H1 (cell line): ENCODE measurements around the gene ZNF584. TPM values are rescaled to one million over a fixed set of nuclear protein-coding genes. Genes with fewer than 3 reads are reported as not detected.

ENCODE experiments used
- CTCF ChIA-PET: fragments of 300-600 bp; sonication (Branson Sonifier 250); formaldehyde crosslinking; loops from one replicate; lab custom pipeline; 2021; ENCODE audit not compliant: partially characterized antibody; lab: Charles Lee
- POLR2A ChIA-PET: fragments of 300-600 bp; sonication (Branson Sonifier 250); formaldehyde crosslinking; loops from one replicate; lab custom pipeline; 2021; ENCODE audit warnings: inconsistent platforms; ENCODE audit not compliant: partially characterized antibody; lab: Charles Lee
- DNase-seq, 2 experiments: peaks; one replicate each; pipeline versions ENCODE4 v3.0.0 to v3.0.0-alpha.2; 2010 to 2022; ENCODE audit warnings: low spot score in 2 of 2, low read depth in 1 of 2, mixed read lengths in 1 of 2
- FAIRE-seq: peaks from 2 replicates; lab custom pipeline; 2011; peaks lifted over from hg19 to GRCh38; lab: Jason Lieb, UNC
- H2AFZ ChIP-seq: 2 replicates; pipeline ENCODE4 v1.8.1; 2012; ENCODE audit warnings: low read length, inconsistent platforms
- H2AK5ac ChIP-seq: 2 replicates; pipeline ENCODE4 v1.6.1; 2013; ENCODE audit warnings: low read depth, low read length
- H2BK120ac ChIP-seq: replicated peaks from 2 replicates; pipeline ENCODE3; 2013; ENCODE audit warnings: low read depth, low read length, inconsistent platforms
- H2BK12ac ChIP-seq: 2 replicates; pipeline ENCODE4 v1.6.1; 2013; ENCODE audit warnings: low read depth, low read length
- H2BK15ac ChIP-seq: 2 replicates; pipeline ENCODE4 v1.6.1; 2013; ENCODE audit warnings: low read length
- H2BK20ac ChIP-seq: 2 replicates; pipeline ENCODE4 v1.6.1; 2013; ENCODE audit warnings: low read length
- H2BK5ac ChIP-seq: 2 replicates; pipeline ENCODE4 v1.6.1; 2013; ENCODE audit warnings: low read depth, low read length
- H3K14ac ChIP-seq: 2 replicates; pipeline ENCODE4 v1.6.1; 2013; ENCODE audit warnings: inconsistent platforms; ENCODE audit not compliant: insufficient read length
- H3K18ac ChIP-seq: 2 replicates; pipeline ENCODE4 v1.6.1; 2013; ENCODE audit warnings: low read length; ENCODE audit errors: extremely low read depth
- H3K23ac ChIP-seq: 2 replicates; pipeline ENCODE4 v1.6.1; 2013; ENCODE audit warnings: inconsistent platforms; ENCODE audit not compliant: insufficient read length
- H3K23me2 ChIP-seq: 2 replicates; pipeline ENCODE4 v1.6.1; 2013; ENCODE audit warnings: low read depth, low read length
- H3K27ac ChIP-seq: 2 replicates; pipeline ENCODE4 v1.6.1; 2011; ENCODE audit warnings: low read depth, low read length, inconsistent platforms
- H3K27me3 ChIP-seq, 4 experiments: replicated peaks in 1 of 4; 1 replicate in 1 of 4; 2 replicates in 3 of 4; pipeline versions ENCODE4 v1.6.1 to v1.8.1; 2011 to 2013; ENCODE audit warnings: low read length in 3 of 4, mild to moderate bottlenecking in 3 of 4, inconsistent platforms in 2 of 4, mixed read lengths in 2 of 4, moderate library complexity in 1 of 4; ENCODE audit not compliant: control insufficient read depth in 3 of 4, insufficient read depth in 3 of 4; ENCODE audit errors: extremely low read depth in 1 of 4
- H3K36me3 ChIP-seq, 4 experiments: 2 replicates each; pipeline versions ENCODE4 v1.6.1 to v1.8.1; 2011 to 2013; ENCODE audit warnings: mild to moderate bottlenecking in 4 of 4, low read length in 3 of 4, moderate library complexity in 2 of 4, control low read depth in 1 of 4, inconsistent platforms in 1 of 4; ENCODE audit not compliant: insufficient read depth in 4 of 4, control insufficient read depth in 2 of 4
- H3K4ac ChIP-seq: replicated peaks from 2 replicates; pipeline ENCODE3; 2013; ENCODE audit warnings: low read length, low read depth, mixed read lengths, inconsistent platforms; ENCODE audit not compliant: insufficient read length
- H3K4me1 ChIP-seq, 4 experiments: replicated peaks in 1 of 4; 1 replicate in 1 of 4; 2 replicates in 3 of 4; pipeline versions ENCODE4 v1.6.1 to v1.8.1; 2011 to 2013; ENCODE audit warnings: low read length in 3 of 4, inconsistent platforms in 2 of 4, mixed read lengths in 1 of 4; ENCODE audit not compliant: insufficient read depth in 4 of 4, control insufficient read depth in 3 of 4
- H3K4me2 ChIP-seq, 2 experiments: 2 replicates each; pipeline versions ENCODE4 v1.6.1 to v1.8.1; 2011 to 2013; ENCODE audit warnings: low read depth in 2 of 2, low read length in 2 of 2, control low read depth in 1 of 2, inconsistent platforms in 1 of 2, mild to moderate bottlenecking in 1 of 2; ENCODE audit not compliant: insufficient read depth in 1 of 2
- H3K4me3 ChIP-seq, 4 experiments: fragments of 200-600, 300-600 bp in 1 of 4; sonication (generic), shearing (Covaris generic), sonication (Bioruptor Twin) in 1 of 4; 2 replicates each; pipeline versions ENCODE4 v1.5.1 to v1.8.1; 2011 to 2016; ENCODE audit warnings: low read length in 4 of 4, low read depth in 3 of 4, control low read depth in 2 of 4, inconsistent platforms in 2 of 4, mild to moderate bottlenecking in 2 of 4, mixed read lengths in 1 of 4, moderate library complexity in 1 of 4; ENCODE audit not compliant: insufficient read depth in 2 of 4; ENCODE audit errors: extremely low read depth in 1 of 4
- H3K56ac ChIP-seq: replicated peaks from 2 replicates; pipeline ENCODE3; 2013; ENCODE audit warnings: low read depth, mild to moderate bottlenecking, mixed read lengths, low read length, inconsistent platforms; ENCODE audit not compliant: insufficient read length
- H3K79me1 ChIP-seq: 2 replicates; pipeline ENCODE4 v1.6.1; 2013; ENCODE audit warnings: low read depth, low read length, control low read depth
- H3K79me2 ChIP-seq, 2 experiments: 2 replicates each; pipeline versions ENCODE4 v1.6.1 to v1.8.1; 2012 to 2013; ENCODE audit warnings: low read length in 2 of 2, mild to moderate bottlenecking in 2 of 2, inconsistent platforms in 1 of 2; ENCODE audit not compliant: insufficient read depth in 2 of 2, control insufficient read depth in 1 of 2
- H3K9ac ChIP-seq, 4 experiments: replicated peaks in 1 of 4; 1 replicate in 1 of 4; 2 replicates in 3 of 4; pipeline versions ENCODE4 v1.6.1 to v1.8.1; 2011 to 2013; ENCODE audit warnings: low read depth in 3 of 4, low read length in 3 of 4, control low read depth in 2 of 4, mild to moderate bottlenecking in 2 of 4, moderate library complexity in 2 of 4, inconsistent platforms in 1 of 4; ENCODE audit errors: extremely low read depth in 1 of 4
- H3K9me3 ChIP-seq, 2 experiments: 2 replicates each; pipeline versions ENCODE4 v1.6.1 to v1.8.1; 2012 to 2013; ENCODE audit warnings: mild to moderate bottlenecking in 2 of 2, moderate library complexity in 2 of 2, control low read depth in 1 of 2, inconsistent platforms in 1 of 2, low read depth in 1 of 2, low read length in 1 of 2, mixed read lengths in 1 of 2; ENCODE audit not compliant: insufficient read depth in 2 of 2
- H4K20me1 ChIP-seq, 2 experiments: replicated peaks in 1 of 2; 2 replicates each; pipeline versions ENCODE3 to v1.8.1; 2011 to 2013; ENCODE audit warnings: inconsistent platforms in 2 of 2, low read length in 2 of 2, mild to moderate bottlenecking in 1 of 2; ENCODE audit not compliant: insufficient read depth in 2 of 2, control insufficient read depth in 1 of 2
- H4K5ac ChIP-seq: 2 replicates; pipeline ENCODE4 v1.6.1; 2013; ENCODE audit warnings: low read length, low read depth, mixed read lengths, inconsistent platforms; ENCODE audit not compliant: insufficient read length
- H4K8ac ChIP-seq: 2 replicates; pipeline ENCODE4 v1.8.0; 2013; ENCODE audit warnings: mild to moderate bottlenecking, moderate library complexity, low read length, inconsistent platforms; ENCODE audit not compliant: insufficient read depth; ENCODE audit errors: extremely low read depth
- H4K91ac ChIP-seq: replicated peaks from 2 replicates; pipeline ENCODE3; 2013; ENCODE audit warnings: low read length, mixed read lengths, inconsistent platforms; ENCODE audit not compliant: insufficient read length
- ASH2L ChIP-seq: fragments of 200-600, 300-600 bp; sonication (generic); IDR thresholded peaks from one replicate; pipeline ENCODE4 v1.7.1; 2017; ENCODE audit warnings: low read length
- CBX5 ChIP-seq: fragments of 300-800, 300-1000 bp; sonication (generic); IDR thresholded peaks from 2 replicates; pipeline ENCODE4 v1.7.1; 2016; ENCODE audit warnings: antibody characterized with exemption, low read length, low read depth
- GABPA ChIP-seq: IDR thresholded peaks from 2 replicates; pipeline ENCODE4 v1.6.1; 2011; ENCODE audit warnings: mild to moderate bottlenecking, low read length, moderate library complexity, borderline replicate concordance; ENCODE audit not compliant: insufficient read depth
- HDAC2 ChIP-seq, 2 experiments: fragments of 300-600 bp in 1 of 2; sonication (generic) in 1 of 2; IDR thresholded peaks; 2 replicates each; pipeline ENCODE4 v1.6.1; 2011 to 2012; ENCODE audit warnings: low read depth in 2 of 2, low read length in 2 of 2, mild to moderate bottlenecking in 2 of 2, moderate library complexity in 2 of 2, borderline replicate concordance in 1 of 2, inconsistent platforms in 1 of 2
- KDM1A ChIP-seq: fragments of 200-600, 300-600 bp; sonication (generic); IDR thresholded peaks from 2 replicates; pipeline ENCODE4 v1.7.1; 2016; ENCODE audit warnings: mild to moderate bottlenecking, low read length, borderline replicate concordance
- KDM4A ChIP-seq: IDR thresholded peaks from one replicate; pipeline ENCODE4 v1.7.1; 2012; ENCODE audit warnings: low read depth, mild to moderate bottlenecking, moderate library complexity, low read length, inconsistent platforms; ENCODE audit not compliant: severe bottlenecking
- KDM5A ChIP-seq: fragments of 200-600 bp; IDR thresholded peaks from 2 replicates; pipeline ENCODE4 v1.7.1; 2012; ENCODE audit warnings: mild to moderate bottlenecking, low read length, inconsistent platforms, mixed read lengths
- SIX5 ChIP-seq: IDR thresholded peaks from 2 replicates; pipeline ENCODE4 v1.6.1; 2011; ENCODE audit warnings: mild to moderate bottlenecking, low read depth, low read length
- SP1 ChIP-seq: IDR thresholded peaks from 2 replicates; pipeline ENCODE4 v1.6.1; 2011; ENCODE audit warnings: low read depth, low read length
- SP2 ChIP-seq: IDR thresholded peaks from 2 replicates; pipeline ENCODE4 v1.6.1; 2012; ENCODE audit warnings: mild to moderate bottlenecking, low read length, inconsistent platforms
- WGBS, 2 experiments: shearing (Covaris generic) in 1 of 2; methylation state at CpG; one replicate each; pipeline versions ENCODE4 v1.1.6 to v1.1.7; 2013 to 2015; ENCODE audit warnings: low lambda C conversion rate in 2 of 2, mixed read lengths in 2 of 2, inconsistent platforms in 1 of 2, low coverage in 1 of 2, missing lambda C conversion rate in 1 of 2; ENCODE audit not compliant: insufficient replicate concordance in 2 of 2, insufficient coverage in 1 of 2, insufficient read length in 1 of 2; ENCODE audit errors: extremely low coverage in 1 of 2, missing lambda C conversion rate in 1 of 2; 5-methylcytosine and 5-hydroxymethylcytosine counted together
- polyA plus RNA-seq, 7 experiments: library from polyadenylated mRNA; depleted of rRNA in 3 of 7; stranded (reverse) in 5 of 7; unstranded in 2 of 7; fragments of >200 nt in 5 of 7; fragments of 200-250 nt in 2 of 7; gene quantifications; 1 replicate in 5 of 7; 2 replicates in 1 of 7; 4 replicates in 1 of 7; pipeline versions ENCODE4 v1.2.1 to v1.2.3, GENCODE V29; 2011 to 2013; ENCODE audit warnings: missing spikeins in 2 of 7, mixed read lengths in 2 of 7
- total RNA-seq: library from RNA; stranded (reverse); fragmentation: NEBNext Ultra II Directional; extraction: Animal tissue kit (Norgen Biotek cat#: 25700); gene quantifications from 2 replicates; pipeline ENCODE4 v1.2.1, GENCODE V29; 2021
- TF ChIP-seq, protein P1 (sequence below): IDR thresholded peaks from 2 replicates; pipeline ENCODE4 v1.6.1; 2011; ENCODE audit warnings: low read depth, mild to moderate bottlenecking, low read length; ENCODE audit not compliant: insufficient read depth
- TF ChIP-seq, protein P2 (sequence below): IDR thresholded peaks from 2 replicates; pipeline ENCODE4 v1.6.1; 2012; ENCODE audit warnings: low read length, inconsistent platforms

The ZNF584 gene
- total and polyA plus RNA-seq, 2 of the 8 experiments (the other 6 are each of a cell fraction or from before 2014, with no cell fraction given), result 2.5 to 5.2 TPM

DNA sequence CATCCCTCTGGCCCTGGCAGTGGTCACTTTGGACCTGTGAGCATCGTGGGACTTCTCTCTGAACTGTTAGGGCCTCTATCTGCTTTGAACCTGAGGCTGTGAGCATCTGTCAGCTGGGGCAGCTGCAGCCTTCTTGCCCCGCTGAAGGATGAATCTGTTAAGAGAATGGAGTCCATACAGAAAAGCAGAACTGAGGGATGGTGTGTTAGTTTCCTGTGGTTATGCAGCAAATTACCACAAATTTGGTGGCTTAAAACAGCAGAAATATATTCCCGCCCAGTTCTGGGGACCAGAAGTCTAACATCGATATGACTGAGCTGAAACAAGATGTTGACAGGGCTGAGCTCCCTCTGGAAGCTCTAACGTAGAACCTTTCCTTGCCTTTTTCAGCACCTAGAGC, 44.3 kb upstream of the ZNF584 start:
- H3K9ac ChIP-seq, result no peak overlapping the region
- no peak overlapping the region for H2BK15ac ChIP-seq
- no peak overlapping the region for H3K56ac ChIP-seq
- H3K4ac ChIP-seq, result no peak overlapping the region
- H2BK120ac ChIP-seq, result no peak overlapping the region
- H3K23ac ChIP-seq, result no peak overlapping the region
- no peak overlapping the region for H2AFZ ChIP-seq
- peaks cover 5% of the 10 kb centered on the region for H3K23me2 ChIP-seq
- H3K18ac ChIP-seq, result no peak overlapping the region
- no peaks in the 10 kb centered on the region for H3K79me1 ChIP-seq
- ChIA-PET POLR2A (interaction anchor here (1.1 to 7.8 kb wide), 7 partner anchors 12 to 191 kb away, joined by 3 to 102 read pairs (median 23); partner anchors contain the start of genes A1BG, CHMP2A, RNF225 and RPS5), CTCF (interaction anchor here (0.8 to 2.2 kb wide), 7 partner anchors 10 to 132 kb away, joined by 3 to 6 read pairs (median 4); no protein-coding TSS in a partner anchor)
- no peak overlapping the region for H4K91ac ChIP-seq
- H4K5ac ChIP-seq, result no peak overlapping the region
- H2BK5ac ChIP-seq, result no peak overlapping the region
- no peak overlapping the region for H4K8ac ChIP-seq
- WGBS, 2 experiments, result 88% methylated on average over 5 of the region's 5 CpGs; no CpG with 5 or more reads in 1 of the 2 experiments
- no peaks in the 10 kb centered on the region for H3K27me3 ChIP-seq
- no peak overlapping the region for H2BK20ac ChIP-seq
- H3K4me2 ChIP-seq, result no peak overlapping the region
- no peak overlapping the region for H3K14ac ChIP-seq
- H3K36me3 ChIP-seq, result peaks cover 0 to 2% (median 0%) of the 10 kb centered on the region in 4 experiments; a peak in 2 of 8 replicates
- FAIRE-seq (no peak), DNase-seq (no peak)
- H3K79me2 ChIP-seq, result no peaks in the 10 kb centered on the region
- H2AK5ac ChIP-seq, result no peak overlapping the region
- H3K4me3 ChIP-seq, result no peak overlapping the region
- no peaks in the 10 kb centered on the region for H3K9me3 ChIP-seq
- no peak overlapping the region for H2BK12ac ChIP-seq
- peaks cover 0 to 8% (median 1%) of the 10 kb centered on the region in 4 experiments; a peak in 3 of 7 replicates for H3K4me1 ChIP-seq
- no peak overlapping the region for H3K27ac ChIP-seq
- no peaks in the 10 kb centered on the region for H4K20me1 ChIP-seq
- TF ChIP-seq SP2 (no peak), SIX5 (no peak), GABPA (no peak), KDM5A (no peak), KDM4A (no peak), KDM1A (no peak), HDAC2 (IDR thresholded peaks at IDR 0.05; ENCODE audit: borderline replicate concordance in 1 of 2, low read depth in 2 of 2, low read length in 2 of 2) (no peak), CBX5 (no peak), ASH2L (no peak), SP1 (no peak)
- TF ChIP-seq, protein P1, sequence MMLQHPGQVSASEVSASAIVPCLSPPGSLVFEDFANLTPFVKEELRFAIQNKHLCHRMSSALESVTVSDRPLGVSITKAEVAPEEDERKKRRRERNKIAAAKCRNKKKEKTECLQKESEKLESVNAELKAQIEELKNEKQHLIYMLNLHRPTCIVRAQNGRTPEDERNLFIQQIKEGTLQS, result no peak
- TF ChIP-seq, protein P2, sequence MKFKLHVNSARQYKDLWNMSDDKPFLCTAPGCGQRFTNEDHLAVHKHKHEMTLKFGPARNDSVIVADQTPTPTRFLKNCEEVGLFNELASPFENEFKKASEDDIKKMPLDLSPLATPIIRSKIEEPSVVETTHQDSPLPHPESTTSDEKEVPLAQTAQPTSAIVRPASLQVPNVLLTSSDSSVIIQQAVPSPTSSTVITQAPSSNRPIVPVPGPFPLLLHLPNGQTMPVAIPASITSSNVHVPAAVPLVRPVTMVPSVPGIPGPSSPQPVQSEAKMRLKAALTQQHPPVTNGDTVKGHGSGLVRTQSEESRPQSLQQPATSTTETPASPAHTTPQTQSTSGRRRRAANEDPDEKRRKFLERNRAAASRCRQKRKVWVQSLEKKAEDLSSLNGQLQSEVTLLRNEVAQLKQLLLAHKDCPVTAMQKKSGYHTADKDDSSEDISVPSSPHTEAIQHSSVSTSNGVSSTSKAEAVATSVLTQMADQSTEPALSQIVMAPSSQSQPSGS, result no peak
